HFFc6 (cell line): ENCODE measurements around the gene PLEKHG4B. TPM values are rescaled to one million over a fixed set of nuclear protein-coding genes. Genes with fewer than 3 reads are reported as not detected.

Source experiments
- DNase-seq: peaks from one replicate; pipeline ENCODE4 v3.0.0-alpha.2; 2018
- H3K27ac Mint-ChIP-seq: 2 replicates; pipeline ENCODE4 v1.8.0; 2020; ENCODE audit warnings: mild to moderate bottlenecking, mixed read lengths
- H3K27me3 Mint-ChIP-seq: 2 replicates; pipeline ENCODE4 v1.8.0; 2021; ENCODE audit warnings: mild to moderate bottlenecking, moderate library complexity, mixed read lengths; ENCODE audit not compliant: insufficient read depth
- H3K36me3 Mint-ChIP-seq: 2 replicates; pipeline ENCODE4 v1.8.0; 2021; ENCODE audit warnings: low read depth, mixed read lengths
- H3K4me1 Mint-ChIP-seq: 2 replicates; pipeline ENCODE4 v1.8.0; 2020; ENCODE audit warnings: low read depth, mixed read lengths
- H3K4me3 Mint-ChIP-seq: 2 replicates; pipeline ENCODE4 v1.8.0; 2020; ENCODE audit warnings: mild to moderate bottlenecking, moderate library complexity, mixed read lengths
- H3K9me3 Mint-ChIP-seq: 2 replicates; pipeline ENCODE4 v1.8.0; 2020; ENCODE audit warnings: mild to moderate bottlenecking, mixed read lengths
- total RNA-seq, 6 experiments: library from RNA; stranded (reverse); fragmentation: NEBNext Ultra II Directional; extraction: Animal tissue kit (Norgen Biotek cat#: 25700); gene quantifications; 2 replicates in 1 of 6; 3 replicates in 5 of 6; pipeline ENCODE4 v1.2.3, GENCODE V29; 2021
- TF ChIP-seq, protein P1 (sequence below): fragments of 200-600 bp; sonication (generic); IDR thresholded peaks from 2 replicates; pipeline ENCODE4 v1.5.0; 2021; ENCODE audit warnings: antibody characterized with exemption, mild to moderate bottlenecking

Gene PLEKHG4B
- total RNA-seq, 6 experiments from 2014 or later, result 0.66 to 4.3 (median 3.9) TPM

DNA sequence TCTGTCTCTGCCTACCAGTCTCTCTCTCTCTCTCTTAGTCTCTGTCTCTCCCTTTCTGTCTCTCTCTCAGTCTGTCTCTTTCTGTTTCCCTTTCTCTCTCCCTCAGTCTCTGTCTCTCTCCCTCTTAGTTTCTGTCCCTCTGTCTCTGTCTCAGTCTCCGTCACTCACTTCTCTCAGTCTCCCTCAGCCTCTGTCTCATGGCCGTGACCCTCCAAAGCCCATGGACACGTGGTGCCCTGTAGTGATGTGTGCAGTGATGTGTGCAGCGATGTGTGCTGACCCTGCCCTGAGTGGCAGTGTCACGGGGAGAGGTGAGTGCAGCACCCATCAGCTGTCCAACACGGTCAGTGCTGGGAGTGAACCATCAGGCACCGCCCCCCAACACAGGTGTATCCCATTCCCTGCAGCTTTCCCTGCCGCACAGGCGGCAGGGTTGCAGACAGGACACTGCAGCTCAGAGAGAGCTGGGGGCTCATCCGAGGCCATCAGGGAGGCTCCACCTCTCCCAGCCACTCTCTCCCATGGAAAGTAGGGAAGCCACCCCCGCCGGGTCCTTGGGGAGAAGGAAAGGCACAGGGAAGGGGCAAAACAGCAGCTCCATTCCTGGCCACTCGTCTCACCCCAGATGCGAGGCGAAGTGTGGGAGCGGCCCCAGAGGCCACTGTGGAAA is 98.5 kb downstream of the PLEKHG4B start:
- TF ChIP-seq, protein P1, sequence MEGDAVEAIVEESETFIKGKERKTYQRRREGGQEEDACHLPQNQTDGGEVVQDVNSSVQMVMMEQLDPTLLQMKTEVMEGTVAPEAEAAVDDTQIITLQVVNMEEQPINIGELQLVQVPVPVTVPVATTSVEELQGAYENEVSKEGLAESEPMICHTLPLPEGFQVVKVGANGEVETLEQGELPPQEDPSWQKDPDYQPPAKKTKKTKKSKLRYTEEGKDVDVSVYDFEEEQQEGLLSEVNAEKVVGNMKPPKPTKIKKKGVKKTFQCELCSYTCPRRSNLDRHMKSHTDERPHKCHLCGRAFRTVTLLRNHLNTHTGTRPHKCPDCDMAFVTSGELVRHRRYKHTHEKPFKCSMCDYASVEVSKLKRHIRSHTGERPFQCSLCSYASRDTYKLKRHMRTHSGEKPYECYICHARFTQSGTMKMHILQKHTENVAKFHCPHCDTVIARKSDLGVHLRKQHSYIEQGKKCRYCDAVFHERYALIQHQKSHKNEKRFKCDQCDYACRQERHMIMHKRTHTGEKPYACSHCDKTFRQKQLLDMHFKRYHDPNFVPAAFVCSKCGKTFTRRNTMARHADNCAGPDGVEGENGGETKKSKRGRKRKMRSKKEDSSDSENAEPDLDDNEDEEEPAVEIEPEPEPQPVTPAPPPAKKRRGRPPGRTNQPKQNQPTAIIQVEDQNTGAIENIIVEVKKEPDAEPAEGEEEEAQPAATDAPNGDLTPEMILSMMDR, result no peak
- Mint-ChIP-seq H3K27ac (no peak overlapping the region), H3K27me3 (peaks cover 9% of the 10 kb centered on the region), H3K36me3 (no peaks in the 10 kb centered on the region), H3K4me1 (peaks cover 8% of the 10 kb centered on the region; the same call in 1 of the 2 replicates), H3K4me3 (no peak overlapping the region), H3K9me3 (no peaks in the 10 kb centered on the region)
- DNase-seq, result no peak

- Mint-ChIP-seq H3K9me3 (no peaks in the 10 kb centered on the region), H3K36me3 (no peaks in the 10 kb centered on the region), H3K27me3 (peaks cover 11% of the 10 kb centered on the region), H3K4me1 (peaks cover 8% of the 10 kb centered on the region; the same call in 1 of the 2 replicates), H3K27ac (no peak within 1 kb of the TSS), H3K4me3 (no peak within 1 kb of the TSS)
- DNase-seq, result no peak
- TF ChIP-seq, protein P1, result no peak
These were observed 99.3 kb downstream of the PLEKHG4B start, which contains the start of gene LRRC14B for GRCh38 chr5:191036-191948. LRRC14B (plus strand) TSS chr5:191495; CDS start chr5:191539, 44 bp downstream.

DNA sequence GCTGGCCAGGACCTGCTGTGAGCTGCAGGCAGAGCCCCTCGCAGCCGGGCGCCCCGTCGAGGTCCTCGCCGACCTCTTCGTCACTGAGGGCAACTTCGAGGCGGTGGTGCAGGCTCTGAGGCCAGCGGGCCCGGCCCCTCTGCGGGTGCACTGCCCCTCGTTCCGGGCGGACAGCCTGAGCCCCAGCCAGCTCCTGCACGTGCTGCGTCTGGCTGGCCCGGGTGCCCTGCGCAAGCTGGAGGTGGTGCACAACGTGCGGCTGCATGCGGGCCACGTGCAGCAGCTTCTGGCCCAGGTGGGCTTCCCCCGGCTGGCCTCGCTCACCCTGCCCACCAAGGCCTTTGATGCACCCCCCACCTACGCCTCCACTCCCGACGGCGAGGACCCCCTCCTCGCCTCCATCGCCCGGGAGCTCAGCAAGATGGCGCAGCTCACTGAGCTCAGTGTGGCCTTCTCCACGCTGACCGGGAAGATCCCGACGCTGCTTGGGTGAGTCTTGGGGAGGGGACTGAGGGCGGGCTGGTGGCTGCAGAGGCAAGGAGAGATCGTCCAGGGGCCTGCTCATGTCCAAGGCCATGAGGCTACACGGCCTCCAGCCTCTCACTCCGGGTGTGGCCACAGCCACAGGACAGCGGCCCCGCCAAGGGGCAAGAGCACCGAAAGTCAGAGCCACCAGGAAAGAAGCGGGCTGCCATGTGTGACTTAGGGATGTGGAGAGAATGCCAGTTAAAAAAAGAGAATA is 100.2 kb downstream of the PLEKHG4B start:
- peaks cover 8% of the 10 kb centered on the region; the same call in 1 of the 2 replicates for H3K4me1 Mint-ChIP-seq
- no peaks in the 10 kb centered on the region for H3K36me3 Mint-ChIP-seq
- DNase-seq, result no peak
- no peak overlapping the region for H3K4me3 Mint-ChIP-seq
- H3K9me3 Mint-ChIP-seq, result no peaks in the 10 kb centered on the region
- peaks cover 11% of the 10 kb centered on the region for H3K27me3 Mint-ChIP-seq
- TF ChIP-seq, protein P1, result no peak
- H3K27ac Mint-ChIP-seq, result no peak overlapping the region

DNA sequence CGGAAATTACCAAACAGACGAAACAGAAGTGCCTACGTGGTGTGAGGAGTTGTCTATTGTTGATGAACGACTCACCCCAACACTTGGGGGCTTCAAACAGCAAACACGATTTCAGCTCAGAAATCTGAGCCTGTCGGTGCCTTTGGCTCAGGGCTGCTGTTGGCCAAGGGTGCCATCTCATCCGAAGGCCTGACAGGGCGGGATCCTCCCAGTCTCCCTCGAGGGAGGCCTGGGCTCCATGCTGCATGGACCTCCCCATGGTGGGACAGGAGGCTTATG is 100.7 kb downstream of the PLEKHG4B start:
- H3K27ac Mint-ChIP-seq, result no peak overlapping the region
- H3K27me3 Mint-ChIP-seq, result peaks cover 11% of the 10 kb centered on the region
- TF ChIP-seq, protein P1, result no peak
- H3K4me3 Mint-ChIP-seq, result no peak overlapping the region
- no peaks in the 10 kb centered on the region for H3K36me3 Mint-ChIP-seq
- no peak for DNase-seq
- H3K4me1 Mint-ChIP-seq, result peaks cover 8% of the 10 kb centered on the region; the same call in 1 of the 2 replicates
- H3K9me3 Mint-ChIP-seq, result no peaks in the 10 kb centered on the region

DNA sequence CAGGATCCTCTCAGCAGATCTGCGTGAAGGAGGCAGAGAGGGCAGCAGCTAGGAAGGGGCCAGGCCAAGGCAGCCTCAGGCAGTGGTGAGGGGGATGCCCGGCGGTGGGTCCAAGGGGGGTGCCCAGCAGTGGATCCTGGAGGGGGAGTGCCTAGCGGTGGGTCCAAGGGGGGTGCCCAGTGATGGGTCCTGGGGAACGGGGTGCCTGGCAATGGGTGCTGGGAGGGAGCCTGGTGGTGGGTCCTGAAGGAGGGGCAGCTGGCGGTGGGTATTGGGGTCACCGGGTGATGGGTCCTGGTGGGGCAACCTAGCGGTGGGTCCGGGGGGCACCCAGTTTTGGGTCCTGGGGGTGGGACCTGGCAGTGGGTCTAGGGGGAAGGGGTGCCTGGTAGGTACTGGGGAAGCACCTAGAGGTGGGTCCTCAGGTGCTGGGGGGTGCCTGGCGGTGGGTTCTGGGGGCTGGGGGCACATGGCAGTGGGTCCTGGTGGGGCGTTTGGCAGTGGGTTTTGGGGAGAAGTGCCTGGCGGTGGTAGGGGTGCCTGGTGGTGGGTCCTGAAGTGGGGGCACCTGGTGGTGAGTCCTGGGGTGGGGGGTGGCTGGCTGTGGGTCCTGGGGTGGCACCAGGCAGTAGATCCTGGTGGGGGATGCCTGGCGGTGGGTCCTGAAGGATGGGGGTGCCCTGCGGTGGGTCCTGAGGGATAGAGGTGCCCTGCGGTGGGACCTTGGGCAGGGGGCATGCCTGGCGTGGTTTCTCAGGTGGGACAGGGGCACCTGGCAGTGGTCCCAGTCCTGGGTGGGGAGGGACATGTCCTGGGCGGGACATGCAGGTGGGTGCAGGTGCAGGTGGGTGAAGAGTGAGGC is 101.2 kb downstream of the PLEKHG4B start:
- TF ChIP-seq, protein P1, result no peak
- Mint-ChIP-seq H3K27me3 (peaks cover 11% of the 10 kb centered on the region), H3K9me3 (no peaks in the 10 kb centered on the region), H3K36me3 (no peaks in the 10 kb centered on the region), H3K4me3 (no peak overlapping the region), H3K27ac (no peak overlapping the region), H3K4me1 (peaks cover 7% of the 10 kb centered on the region; the same call in 1 of the 2 replicates)
- DNase-seq, result no peak
